CD4-positive, alpha-beta T cell (primary cell): ENCODE results near the gene RBM33. TPM values are rescaled to one million over a fixed set of nuclear protein-coding genes. Genes with fewer than 3 reads are reported as not detected.
A peak's percentile ranks its signal among the peaks of the same experiment; 100 is the strongest.

Experiments used
- ATAC-seq: fragments of 200-7000 bp; cut with Tn5 transposase; one replicate; pipeline ENCODE4 v1.10.0; 2022; ENCODE audit warnings: mild to moderate bottlenecking; ENCODE audit not compliant: poor library complexity
- CTCF ChIA-PET: fragments of 350-600 bp; sonication (Branson Sonifier 250); formaldehyde crosslinking; loops from one replicate; lab custom pipeline; 2021; ENCODE audit warnings: antibody characterized with exemption, inconsistent platforms; lab: Charles Lee
- POLR2A ChIA-PET: fragments of 350-600 bp; sonication (Branson Sonifier 250); formaldehyde crosslinking; loops from one replicate; lab custom pipeline; 2021; ENCODE audit warnings: antibody characterized with exemption, inconsistent platforms; lab: Charles Lee
- DNase-seq, 14 experiments: peaks; one replicate each; pipeline ENCODE4 v3.0.0-alpha.2; 2013 to 2020; ENCODE audit warnings: mixed read lengths in 2 of 14
- H3K27ac ChIP-seq, 2 donors: one replicate each; pipeline versions ENCODE4 v1.5.1 to v1.7.0; 2013; ENCODE audit warnings: low read length in 2 of 2, low read depth in 1 of 2, mild to moderate bottlenecking in 1 of 2
- H3K27me3 ChIP-seq, 2 experiments: 1 replicate in 1 of 2; 2 replicates in 1 of 2; pipeline versions ENCODE4 v1.6.1 to v1.7.0; 2013; ENCODE audit warnings: low read length in 2 of 2, control low read depth in 1 of 2, mild to moderate bottlenecking in 1 of 2, moderate library complexity in 1 of 2; ENCODE audit not compliant: insufficient read depth in 2 of 2, control insufficient read depth in 1 of 2
- H3K36me3 ChIP-seq: one replicate; pipeline ENCODE4 v1.6.1; 2013; ENCODE audit warnings: low read length, control low read depth; ENCODE audit not compliant: insufficient read depth
- H3K4me1 ChIP-seq: one replicate; pipeline ENCODE4 v1.6.1; 2013; ENCODE audit warnings: low read length, control low read depth; ENCODE audit not compliant: insufficient read depth
- H3K4me3 ChIP-seq: one replicate; pipeline ENCODE4 v1.5.1; 2013; ENCODE audit warnings: mild to moderate bottlenecking, low read length, moderate library complexity
- H3K9me3 ChIP-seq, 2 experiments: 1 replicate in 1 of 2; 2 replicates in 1 of 2; pipeline versions ENCODE4 v1.6.1 to v1.7.0; 2013; ENCODE audit warnings: low read length in 2 of 2, mild to moderate bottlenecking in 2 of 2, control low read depth in 1 of 2, moderate library complexity in 1 of 2; ENCODE audit not compliant: control insufficient read depth in 1 of 2, insufficient read depth in 1 of 2
- H3K27ac Mint-ChIP-seq: one replicate; pipeline ENCODE4 v1.8.0; 2020; ENCODE audit warnings: mixed read lengths
- H3K27me3 Mint-ChIP-seq: one replicate; pipeline ENCODE4 v1.8.0; 2021; ENCODE audit warnings: mixed read lengths
- H3K36me3 Mint-ChIP-seq: one replicate; pipeline ENCODE4 v1.8.0; 2021; ENCODE audit warnings: low read depth, mixed read lengths
- H3K4me1 Mint-ChIP-seq: one replicate; pipeline ENCODE4 v1.8.0; 2021; ENCODE audit warnings: low read depth, mixed read lengths
- H3K4me3 Mint-ChIP-seq: one replicate; pipeline ENCODE4 v1.8.0; 2020; ENCODE audit warnings: mild to moderate bottlenecking, mixed read lengths
- H3K9me3 Mint-ChIP-seq: one replicate; pipeline ENCODE4 v1.8.0; 2020; ENCODE audit warnings: mixed read lengths
- intact Hi-C, 2 experiments: fragments of 100-400 bp; cut with DNase I in 1 of 2; cut with micrococcal nuclease in 1 of 2; formaldehyde crosslinking; loops; one replicate each; pipeline versions ENCODE4 v1.15.1 to v1.9.0; 2023 to 2025; cut with DNase I, micrococcal nuclease
- total RNA-seq, 174 experiments: library from RNA in 2 of 174; stranded (reverse) in 2 of 174; gene quantifications; one replicate each; pipeline ENCODE4 v1.2.3 and lab custom pipeline; 2021 to 2026
- TF ChIP-seq, protein P1 (sequence below): fragments of 200-600 bp; IDR thresholded peaks from one replicate; pipeline ENCODE4 v1.8.0; 2022; ENCODE audit warnings: antibody characterized with exemption, mild to moderate bottlenecking

Gene RBM33
- total RNA-seq, 2 experiments from 2014 or later = 178 to 184 TPM

DNA sequence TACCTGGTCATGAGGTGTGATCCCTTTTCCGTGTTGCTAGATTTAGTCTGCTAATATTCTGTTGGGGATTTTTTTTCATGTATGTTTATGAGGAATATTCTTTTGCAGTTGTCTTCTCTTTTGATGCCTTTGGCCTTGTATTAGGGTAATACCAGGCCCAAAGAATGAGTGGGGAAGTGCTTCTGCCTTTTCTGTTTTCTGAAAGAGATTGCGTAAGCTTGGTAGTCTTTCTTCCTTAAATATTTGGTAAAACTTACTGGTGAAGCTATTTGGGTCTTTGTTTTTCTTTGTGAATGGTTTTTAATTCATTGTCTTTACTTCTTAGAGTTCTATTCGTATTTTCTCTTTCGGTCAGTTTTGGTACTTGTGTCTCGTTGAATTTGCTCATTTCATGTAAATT, 116.7 kb downstream of the RBM33 start:
- H3K36me3 Mint-ChIP-seq = peaks cover 82% of the 10 kb centered on the region
- no peak for ATAC-seq
- TF ChIP-seq, protein P1, sequence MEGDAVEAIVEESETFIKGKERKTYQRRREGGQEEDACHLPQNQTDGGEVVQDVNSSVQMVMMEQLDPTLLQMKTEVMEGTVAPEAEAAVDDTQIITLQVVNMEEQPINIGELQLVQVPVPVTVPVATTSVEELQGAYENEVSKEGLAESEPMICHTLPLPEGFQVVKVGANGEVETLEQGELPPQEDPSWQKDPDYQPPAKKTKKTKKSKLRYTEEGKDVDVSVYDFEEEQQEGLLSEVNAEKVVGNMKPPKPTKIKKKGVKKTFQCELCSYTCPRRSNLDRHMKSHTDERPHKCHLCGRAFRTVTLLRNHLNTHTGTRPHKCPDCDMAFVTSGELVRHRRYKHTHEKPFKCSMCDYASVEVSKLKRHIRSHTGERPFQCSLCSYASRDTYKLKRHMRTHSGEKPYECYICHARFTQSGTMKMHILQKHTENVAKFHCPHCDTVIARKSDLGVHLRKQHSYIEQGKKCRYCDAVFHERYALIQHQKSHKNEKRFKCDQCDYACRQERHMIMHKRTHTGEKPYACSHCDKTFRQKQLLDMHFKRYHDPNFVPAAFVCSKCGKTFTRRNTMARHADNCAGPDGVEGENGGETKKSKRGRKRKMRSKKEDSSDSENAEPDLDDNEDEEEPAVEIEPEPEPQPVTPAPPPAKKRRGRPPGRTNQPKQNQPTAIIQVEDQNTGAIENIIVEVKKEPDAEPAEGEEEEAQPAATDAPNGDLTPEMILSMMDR = no peak
- ChIA-PET CTCF (no interaction called here), POLR2A (no interaction called here)
- Histone ChIP-seq H3K4me3 (no peak overlapping the region), H3K36me3 (peaks cover 37% of the 10 kb centered on the region), H3K27me3 (no peaks in the 10 kb centered on the region), H3K27ac (no peak overlapping the region), H3K4me1 (peaks cover 36% of the 10 kb centered on the region), H3K9me3 (no peaks in the 10 kb centered on the region)
- no peaks in the 10 kb centered on the region for H3K27me3 Mint-ChIP-seq
- H3K4me3 Mint-ChIP-seq = no peak overlapping the region
- H3K27ac Mint-ChIP-seq = peak overlapping the region; percentile 66
- peaks cover 72% of the 10 kb centered on the region for H3K4me1 Mint-ChIP-seq
- no peaks in the 10 kb centered on the region for H3K9me3 Mint-ChIP-seq
- intact Hi-C loops = loop anchor here in 1 of 2 experiments (5.0 to 10.0 kb wide), 2 partner anchors 34 to 466 kb away; partner anchors contain the start of gene INSIG1
- peak in 1 of 14 experiments; percentile 11 for DNase-seq

DNA sequence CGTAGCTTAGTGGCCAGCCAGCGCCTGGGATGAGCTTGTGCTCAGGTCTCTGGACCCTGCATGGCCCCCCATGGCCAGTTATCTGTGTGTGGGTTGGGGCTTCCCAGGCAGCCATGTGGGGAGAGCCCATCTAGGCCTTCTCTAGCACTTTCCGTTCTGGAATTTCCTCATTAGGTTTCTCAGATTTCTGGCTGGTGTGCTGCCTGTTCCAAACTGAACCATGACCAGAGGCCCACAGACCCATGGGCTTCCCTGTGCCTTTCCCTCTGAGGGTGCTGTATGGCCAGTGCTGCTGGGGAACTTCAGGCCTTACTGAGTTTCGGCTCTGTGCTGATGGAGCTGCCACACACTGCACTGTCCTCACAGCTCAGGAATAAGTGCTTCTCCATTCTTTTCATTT, 117.6 kb downstream of the RBM33 start:
- H3K27ac Mint-ChIP-seq = peak overlapping the region; percentile 84
- TF ChIP-seq, protein P1 = no peak
- DNase-seq (no peak), ATAC-seq (no peak)
- Histone ChIP-seq H3K9me3 (no peaks in the 10 kb centered on the region), H3K27me3 (no peaks in the 10 kb centered on the region), H3K4me1 (peaks cover 36% of the 10 kb centered on the region), H3K27ac (no peak overlapping the region), H3K4me3 (no peak overlapping the region), H3K36me3 (peaks cover 44% of the 10 kb centered on the region)
- H3K4me3 Mint-ChIP-seq = no peak overlapping the region
- CTCF ChIA-PET = interaction anchor here (1.4 kb wide), 1 partner anchor 163 kb away, joined by 4 read pairs; no protein-coding TSS in a partner anchor
- H3K27me3 Mint-ChIP-seq = no peaks in the 10 kb centered on the region
- H3K9me3 Mint-ChIP-seq = no peaks in the 10 kb centered on the region
- POLR2A ChIA-PET = no interaction called here
- H3K4me1 Mint-ChIP-seq = peaks cover 63% of the 10 kb centered on the region
- intact Hi-C loops = loop anchor here in 1 of 2 experiments (5.0 to 10.0 kb wide), 2 partner anchors 35 to 467 kb away; partner anchors contain the start of gene INSIG1
- peaks cover 79% of the 10 kb centered on the region for H3K36me3 Mint-ChIP-seq

- peaks cover 79% of the 10 kb centered on the region for H3K36me3 Mint-ChIP-seq
- intact Hi-C loops = loop anchor here in 1 of 2 experiments (5.0 to 10.0 kb wide), 2 partner anchors 35 to 468 kb away; partner anchors contain the start of gene INSIG1
- no peak overlapping the region for H3K4me3 Mint-ChIP-seq
- POLR2A ChIA-PET = interaction anchor here (0.6 kb wide), 1 partner anchor 111 kb away, joined by 3 read pairs; no protein-coding TSS in a partner anchor
- Histone ChIP-seq H3K4me3 (no peak overlapping the region), H3K27me3 (no peaks in the 10 kb centered on the region), H3K4me1 (peaks cover 36% of the 10 kb centered on the region), H3K36me3 (peaks cover 47% of the 10 kb centered on the region), H3K27ac (no peak overlapping the region), H3K9me3 (no peaks in the 10 kb centered on the region)
- peak overlapping the region; percentile 84 for H3K27ac Mint-ChIP-seq
- TF ChIP-seq, protein P1 = no peak
- DNase-seq (no peak), ATAC-seq (no peak)
- H3K27me3 Mint-ChIP-seq = no peaks in the 10 kb centered on the region
- peaks cover 59% of the 10 kb centered on the region for H3K4me1 Mint-ChIP-seq
- CTCF ChIA-PET = interaction anchor here (1.4 kb wide), 1 partner anchor 164 kb away, joined by 4 read pairs; no protein-coding TSS in a partner anchor
- H3K9me3 Mint-ChIP-seq = no peaks in the 10 kb centered on the region
Measured at GRCh38 chr7:155762655-155763054, 118.2 kb downstream of the RBM33 start.
